ENCODE results near the gene SHISA6.
"Not testable (repeated sequence)": the region's sequence is repeated elsewhere in the genome, so short reads cannot be mapped to it uniquely, and the experiment has no call there.

The SHISA6 gene

GRCh38 chr17:11267999-11268575 lies 27.1 kb downstream of the SHISA6 start:
- no peak for DNase-seq (ENCODE audit: low spot score)

GRCh38 chr17:11269210-11269609 lies 28.2 kb downstream of the SHISA6 start:
- DNase-seq (ENCODE audit: low spot score): no peak

- DNase-seq (ENCODE audit: low spot score): no peak
These were observed 31.2 kb downstream of the SHISA6 start for GRCh38 chr17:11272191-11272590.

GRCh38 chr17:11273596-11273995 lies 32.6 kb downstream of the SHISA6 start:
- DNase-seq (ENCODE audit: low spot score): no peak

- no peak for DNase-seq (ENCODE audit: low spot score)
These were observed 33.1 kb downstream of the SHISA6 start for GRCh38 chr17:11274106-11274505.

GRCh38 chr17:11276486-11276885 lies 35.5 kb downstream of the SHISA6 start:
- DNase-seq (ENCODE audit: low spot score): no peak

- no peak for DNase-seq (ENCODE audit: low spot score)
These were observed 37.4 kb downstream of the SHISA6 start for GRCh38 chr17:11278186-11278991.

GRCh38 chr17:11278992-11279270 lies 37.9 kb downstream of the SHISA6 start:
- DNase-seq (ENCODE audit: low spot score): no peak

- DNase-seq (ENCODE audit: low spot score): no peak
These were observed 38.8 kb downstream of the SHISA6 start for GRCh38 chr17:11279776-11280344.

GRCh38 chr17:11282586-11282985 lies 41.6 kb downstream of the SHISA6 start:
- no peak for DNase-seq (ENCODE audit: low spot score)

- DNase-seq (ENCODE audit: low spot score): no peak
These were observed 43.8 kb downstream of the SHISA6 start for GRCh38 chr17:11284811-11285210.

GRCh38 chr17:11285946-11286345 lies 44.9 kb downstream of the SHISA6 start:
- DNase-seq (ENCODE audit: low spot score): no peak

- DNase-seq (ENCODE audit: low spot score): no peak
These were observed 46.8 kb downstream of the SHISA6 start for GRCh38 chr17:11287791-11288190.

- no peak for DNase-seq (ENCODE audit: low spot score)
These were observed 49.8 kb downstream of the SHISA6 start for GRCh38 chr17:11290814-11291213.

GRCh38 chr17:11292491-11292890 lies 51.5 kb downstream of the SHISA6 start:
- DNase-seq (ENCODE audit: low spot score): no peak

- DNase-seq (ENCODE audit: low spot score): no peak
These were observed 52.5 kb downstream of the SHISA6 start for GRCh38 chr17:11293480-11293879.

- no peak for DNase-seq (ENCODE audit: low spot score)
These were observed 53.8 kb downstream of the SHISA6 start for GRCh38 chr17:11294826-11295225.

- DNase-seq (ENCODE audit: low spot score): peak; percentile 14
These were observed 56.0 kb downstream of the SHISA6 start for GRCh38 chr17:11296994-11297393.

- DNase-seq (ENCODE audit: low spot score): no peak
These were observed 57.4 kb downstream of the SHISA6 start for GRCh38 chr17:11298401-11298800.

GRCh38 chr17:11300201-11300600 lies 59.2 kb downstream of the SHISA6 start:
- no peak for DNase-seq (ENCODE audit: low spot score)

- no peak for DNase-seq (ENCODE audit: low spot score)
These were observed 59.7 kb downstream of the SHISA6 start for GRCh38 chr17:11300738-11301137.

GRCh38 chr17:11301874-11302273 lies 60.9 kb downstream of the SHISA6 start:
- DNase-seq (ENCODE audit: low spot score): not testable (repeated sequence)

- no peak for DNase-seq (ENCODE audit: low spot score)
These were observed 61.6 kb downstream of the SHISA6 start for GRCh38 chr17:11302401-11303186.

Data from LoVo (cell line).